ENCODE results near the gene BBS1.

- TF ChIP-seq POLR2A (IDR thresholded peaks at IDR 0.05) (no peak), POLR2AphosphoS5 (IDR thresholded peaks at IDR 0.05; ENCODE audit: insufficient read depth in 1 of 2, low read depth in 1 of 2) (no peak)
- TF ChIP-seq, protein P1, sequence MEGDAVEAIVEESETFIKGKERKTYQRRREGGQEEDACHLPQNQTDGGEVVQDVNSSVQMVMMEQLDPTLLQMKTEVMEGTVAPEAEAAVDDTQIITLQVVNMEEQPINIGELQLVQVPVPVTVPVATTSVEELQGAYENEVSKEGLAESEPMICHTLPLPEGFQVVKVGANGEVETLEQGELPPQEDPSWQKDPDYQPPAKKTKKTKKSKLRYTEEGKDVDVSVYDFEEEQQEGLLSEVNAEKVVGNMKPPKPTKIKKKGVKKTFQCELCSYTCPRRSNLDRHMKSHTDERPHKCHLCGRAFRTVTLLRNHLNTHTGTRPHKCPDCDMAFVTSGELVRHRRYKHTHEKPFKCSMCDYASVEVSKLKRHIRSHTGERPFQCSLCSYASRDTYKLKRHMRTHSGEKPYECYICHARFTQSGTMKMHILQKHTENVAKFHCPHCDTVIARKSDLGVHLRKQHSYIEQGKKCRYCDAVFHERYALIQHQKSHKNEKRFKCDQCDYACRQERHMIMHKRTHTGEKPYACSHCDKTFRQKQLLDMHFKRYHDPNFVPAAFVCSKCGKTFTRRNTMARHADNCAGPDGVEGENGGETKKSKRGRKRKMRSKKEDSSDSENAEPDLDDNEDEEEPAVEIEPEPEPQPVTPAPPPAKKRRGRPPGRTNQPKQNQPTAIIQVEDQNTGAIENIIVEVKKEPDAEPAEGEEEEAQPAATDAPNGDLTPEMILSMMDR (IDR thresholded peaks at IDR 0.05) = no peak
These were observed 34.1 kb upstream of the BBS1 start for GRCh38 chr11:66476173-66476840.

All from vagina (tissue), 2 donors.